SK-N-SH (cell line): ENCODE measurements around the gene MPC1. TPM values are rescaled to one million over a fixed set of nuclear protein-coding genes. Genes with fewer than 3 reads are reported as not detected.
"Not testable (repeated sequence)": the region's sequence is repeated elsewhere in the genome, so short reads cannot be mapped to it uniquely, and the experiment has no call there.

Experiments used
- CTCF ChIA-PET: fragments of 300-600, 350-600 bp; formaldehyde crosslinking; extraction: SDS; loops from one replicate; lab custom pipeline; 2021; lab: Yijun Ruan, JAX
- POLR2A ChIA-PET: fragments of 350-600 bp; sonication (Branson Sonifier 250); formaldehyde crosslinking; extraction: SDS; loops from one replicate; lab custom pipeline; 2020; ENCODE audit warnings: antibody characterized with exemption, inconsistent platforms; lab: Yijun Ruan, JAX
- DNase-seq: peaks from one replicate; pipeline ENCODE4 v3.0.0; 2012
- H2AFZ ChIP-seq: fragments of 200-600 bp; sonication (generic); 2 replicates; pipeline ENCODE4 v1.8.1; 2016; ENCODE audit warnings: antibody characterized with exemption, mild to moderate bottlenecking, low read depth
- H3F3A ChIP-seq: fragments of 200-600 bp; sonication (generic); replicated peaks from 2 replicates; pipeline ENCODE3; 2016; ENCODE audit warnings: antibody characterized with exemption, mild to moderate bottlenecking; ENCODE audit not compliant: insufficient read depth
- H3K27ac ChIP-seq, 2 experiments: fragments of 200-500 bp in 1 of 2; fragments of 200-600 bp in 1 of 2; sonication (Bioruptor generic) in 1 of 2; sonication (generic), shearing (Covaris generic) in 1 of 2; 2 replicates each; pipeline versions ENCODE4 v1.5.1 to v1.6.1; 2014 to 2016; ENCODE audit warnings: low read depth in 2 of 2, inconsistent platforms in 1 of 2, low read length in 1 of 2, mild to moderate bottlenecking in 1 of 2, mixed read lengths in 1 of 2
- H3K27me3 ChIP-seq: fragments of 200-600 bp; sonication (generic), shearing (Covaris generic); 2 replicates; pipeline ENCODE4 v1.6.1; 2016; ENCODE audit warnings: mixed run types; ENCODE audit not compliant: insufficient read depth
- H3K36me3 ChIP-seq, 2 experiments: fragments of 200-500 bp in 1 of 2; fragments of 200-600 bp in 1 of 2; sonication (Bioruptor generic) in 1 of 2; sonication (generic) in 1 of 2; replicated peaks in 1 of 2; 2 replicates each; pipeline versions ENCODE3 to v1.5.1; 2014 to 2016; ENCODE audit warnings: low read length in 1 of 2, mild to moderate bottlenecking in 1 of 2; ENCODE audit not compliant: insufficient read depth in 2 of 2, control insufficient read depth in 1 of 2
- H3K4me1 ChIP-seq, 2 experiments: fragments of 200-500 bp in 1 of 2; fragments of 200-600 bp in 1 of 2; sonication (Bioruptor generic) in 1 of 2; sonication (generic), shearing (Covaris generic) in 1 of 2; 2 replicates each; pipeline versions ENCODE4 v1.5.1 to v1.6.1; 2014 to 2016; ENCODE audit warnings: low read depth in 1 of 2, low read length in 1 of 2, mixed run types in 1 of 2; ENCODE audit not compliant: insufficient read depth in 2 of 2, control insufficient read depth in 1 of 2
- H3K4me2 ChIP-seq: fragments of 200-600 bp; sonication (generic), shearing (Covaris generic); 2 replicates; pipeline ENCODE4 v1.6.1; 2017; ENCODE audit warnings: mixed run types
- H3K4me3 ChIP-seq, 2 experiments: fragments of 200-500 bp in 1 of 2; fragments of 200-600 bp in 1 of 2; sonication (Bioruptor generic) in 1 of 2; sonication (generic), shearing (Covaris generic) in 1 of 2; 2 replicates each; pipeline versions ENCODE4 v1.5.1 to v1.8.1; 2014 to 2016; ENCODE audit warnings: low read depth in 2 of 2, inconsistent platforms in 1 of 2, low read length in 1 of 2, mild to moderate bottlenecking in 1 of 2, mixed read lengths in 1 of 2, moderate library complexity in 1 of 2
- H3K79me2 ChIP-seq: fragments of 200-600 bp; sonication (generic); 2 replicates; pipeline ENCODE4 v1.8.1; 2017; ENCODE audit warnings: mild to moderate bottlenecking; ENCODE audit not compliant: insufficient read depth
- H3K9ac ChIP-seq: fragments of 200-600 bp; sonication (generic); 2 replicates; pipeline ENCODE4 v1.6.1; 2017; ENCODE audit warnings: mixed run types
- H3K9me2 ChIP-seq: fragments of 200-600 bp; sonication (generic); 2 replicates; pipeline ENCODE4 v1.6.1; 2017; ENCODE audit warnings: mixed run types
- H3K9me3 ChIP-seq: fragments of 200-600 bp; sonication (generic); 2 replicates; pipeline ENCODE4 v1.6.1; 2017; ENCODE audit warnings: mixed run types, mild to moderate bottlenecking, moderate library complexity
- H4K20me1 ChIP-seq: fragments of 200-600 bp; sonication (generic); 2 replicates; pipeline ENCODE4 v1.6.1; 2017; ENCODE audit warnings: mild to moderate bottlenecking, mixed run types; ENCODE audit not compliant: insufficient read depth
- CTCF ChIP-seq: fragments of 200-600 bp; sonication (generic); IDR thresholded peaks from 2 replicates; pipeline ENCODE4 v1.6.1; 2017; ENCODE audit warnings: antibody characterized with exemption, mild to moderate bottlenecking, moderate library complexity
- EP300 ChIP-seq, 2 experiments: IDR thresholded peaks; 2 replicates each; pipeline versions ENCODE4 v1.4.0 to v1.6.1; 2012; ENCODE audit warnings: borderline replicate concordance in 1 of 2, low read depth in 1 of 2, low read length in 1 of 2
- EZH2phosphoT487 ChIP-seq: fragments of 200-600 bp; sonication (generic); IDR thresholded peaks from 2 replicates; pipeline ENCODE4 v1.6.1; 2017; ENCODE audit warnings: low read depth, mixed run types, mild to moderate bottlenecking, antibody characterized with exemption, moderate library complexity, borderline replicate concordance
- FOSL2 ChIP-seq: IDR thresholded peaks from 2 replicates; pipeline ENCODE4 v1.4.0; 2012; ENCODE audit warnings: low read depth, mild to moderate bottlenecking, moderate library complexity, borderline replicate concordance
- FOXJ3 ChIP-seq: sonication (generic); formaldehyde crosslinking; IDR thresholded peaks from 2 replicates; pipeline ENCODE4 v1.5.1; 2020; ENCODE audit warnings: mild to moderate bottlenecking, missing genetic modification reagents
- GABPA ChIP-seq: IDR thresholded peaks from 2 replicates; pipeline ENCODE4 v1.4.0; 2012; ENCODE audit warnings: low read depth, mild to moderate bottlenecking
- MAX ChIP-seq: IDR thresholded peaks from 2 replicates; pipeline ENCODE4 v1.4.0; 2012; ENCODE audit warnings: low read depth
- POLR2AphosphoS5 ChIP-seq: IDR thresholded peaks from 2 replicates; pipeline ENCODE4 v1.6.1; 2012; ENCODE audit warnings: low read depth, low read length
- RAD21 ChIP-seq: IDR thresholded peaks from 2 replicates; pipeline ENCODE4 v1.6.1; 2012; ENCODE audit warnings: mild to moderate bottlenecking, low read length
- RFX5 ChIP-seq: IDR thresholded peaks from 2 replicates; pipeline ENCODE4 v1.6.1; 2012; ENCODE audit warnings: mild to moderate bottlenecking, improper control_type of control experiment, low read length
- SMC3 ChIP-seq: IDR thresholded peaks from 2 replicates; pipeline ENCODE4 v1.6.1; 2012; ENCODE audit warnings: low read depth, low read length, improper control_type of control experiment
- TAF1 ChIP-seq: IDR thresholded peaks from 2 replicates; pipeline ENCODE4 v1.6.1; 2012; ENCODE audit warnings: low read depth, mild to moderate bottlenecking, low read length, moderate library complexity, borderline replicate concordance
- TCF12 ChIP-seq: IDR thresholded peaks from 2 replicates; pipeline ENCODE4 v1.4.0; 2012
- USF1 ChIP-seq: IDR thresholded peaks from 2 replicates; pipeline ENCODE4 v1.4.0; 2012; ENCODE audit warnings: low read depth, borderline replicate concordance
- WGBS: methylation state at CpG from one replicate; pipeline ENCODE4 v1.1.6; 2017; ENCODE audit warnings: low lambda C conversion rate; 5-methylcytosine and 5-hydroxymethylcytosine counted together
- polyA plus RNA-seq, 3 experiments: library from polyadenylated mRNA; depleted of rRNA; stranded (reverse); fragments of >200 nt; gene quantifications; 2 replicates each; pipeline ENCODE4 v1.2.3, GENCODE V29; 2012

Gene MPC1
- polyA plus RNA-seq, 1 of the 3 experiments (the other 2 are of a cell fraction) = 13.6 TPM

- not testable (repeated sequence) for H3K9me3 ChIP-seq, H3F3A ChIP-seq, H3K27me3 ChIP-seq, H3K9me2 ChIP-seq, H3K79me2 ChIP-seq, H3K36me3 ChIP-seq, H3K4me3 ChIP-seq, H2AFZ ChIP-seq, H3K4me2 ChIP-seq, H4K20me1 ChIP-seq, H3K27ac ChIP-seq, H3K9ac ChIP-seq
- TF ChIP-seq RAD21 (peak; percentile 86), SMC3 (peak; percentile 85), CTCF (peak; percentile 79)
- CTCF ChIA-PET = interaction anchor here (0.6 to 3.7 kb wide), 41 partner anchors 11 to 741 kb away, joined by 3 to 42 read pairs (median 4); no protein-coding TSS in a partner anchor
- peaks cover 0 to 24% of the 10 kb centered on the region in 2 experiments; a peak in 2 of 4 replicates for H3K4me1 ChIP-seq
- POLR2A ChIA-PET = interaction anchor here (0.8 kb wide), 1 partner anchor 95 kb away, joined by 3 read pairs; no protein-coding TSS in a partner anchor
- peak; percentile 79 for DNase-seq
- WGBS = 25% methylated on average over 14 of the region's 16 CpGs
Observed at GRCh38 chr6:166400649-166401250, 18.0 kb upstream of the MPC1 start.

- ChIA-PET POLR2A (interaction anchor here (0.8 kb wide), 1 partner anchor 94 kb away, joined by 3 read pairs; no protein-coding TSS in a partner anchor), CTCF (interaction anchor here (0.6 to 3.7 kb wide), 38 partner anchors 10 to 357 kb away, joined by 3 to 42 read pairs (median 4); no protein-coding TSS in a partner anchor)
- H3K4me2 ChIP-seq = no peak overlapping the region
- H4K20me1 ChIP-seq = no peaks in the 10 kb centered on the region
- no peak for DNase-seq
- no peaks in the 10 kb centered on the region for H3K9me2 ChIP-seq
- TF ChIP-seq GABPA (no peak), EP300 (IDR thresholded peaks at IDR 0.05; ENCODE audit: borderline replicate concordance in 1 of 2, low read depth in 1 of 2, low read length in 1 of 2) (no peak), FOXJ3 (CRISPR knock-in tag) (no peak), FOSL2 (no peak), CTCF (no peak), TAF1 (no peak), POLR2AphosphoS5 (no peak), MAX (no peak), RFX5 (no peak), USF1 (no peak), EZH2phosphoT487 (no peak), TCF12 (no peak)
- TF ChIP-seq, all 33 proteins: peak for 0
- H2AFZ ChIP-seq = no peak overlapping the region
- no peak overlapping the region for H3K4me3 ChIP-seq
- no peaks in the 10 kb centered on the region for H3K27me3 ChIP-seq
- WGBS = 88% methylated on average over 2 of the region's 2 CpGs
- H3F3A ChIP-seq = no peaks in the 10 kb centered on the region
- no peak overlapping the region for H3K27ac ChIP-seq
- H3K4me1 ChIP-seq = peaks cover 0 to 29% of the 10 kb centered on the region in 2 experiments; a peak in 2 of 4 replicates
- H3K79me2 ChIP-seq = no peaks in the 10 kb centered on the region
- no peaks in the 10 kb centered on the region for H3K36me3 ChIP-seq
- H3K9me3 ChIP-seq = no peaks in the 10 kb centered on the region
- H3K9ac ChIP-seq = no peak overlapping the region
Observed at GRCh38 chr6:166400181-166400580, 17.4 kb upstream of the MPC1 start.
